ENCODE results near the gene PMIS2.

PMIS2 gene

DNA sequence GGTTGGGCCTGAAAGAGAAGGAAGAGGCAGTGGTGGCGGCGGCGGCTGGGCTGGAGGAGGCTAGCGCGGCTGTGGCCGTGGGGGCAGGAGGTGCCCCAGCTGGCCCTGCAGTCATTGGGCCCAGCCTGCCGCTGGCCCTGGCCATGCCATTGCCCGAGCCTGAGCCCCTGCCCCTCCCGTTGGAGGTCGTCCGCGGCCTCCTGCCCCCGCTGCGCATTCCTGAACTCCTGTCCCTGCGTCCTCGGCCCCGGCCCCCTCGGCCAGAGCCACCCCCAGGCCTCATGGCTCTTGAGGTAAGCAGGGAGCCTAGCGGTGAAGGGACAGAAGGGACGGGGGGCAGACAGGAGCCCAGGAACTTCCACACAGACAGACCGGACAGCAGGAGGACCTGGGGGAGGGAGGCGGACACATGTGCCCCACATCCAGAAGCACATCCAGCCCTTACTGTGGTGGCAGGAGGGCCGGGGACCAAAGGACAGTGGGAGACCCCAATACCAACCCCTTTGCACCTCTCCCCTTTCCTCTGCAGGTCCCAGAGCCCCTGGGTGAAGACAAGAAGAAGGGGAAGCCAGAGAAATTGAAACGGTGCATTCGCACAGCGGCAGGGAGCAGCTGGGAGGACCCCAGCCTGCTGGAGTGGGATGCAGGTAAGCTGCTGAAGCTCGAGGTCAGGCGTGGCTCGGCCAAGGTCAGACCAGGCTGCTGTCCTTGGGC lies 47.9 kb downstream of the PMIS2 start:
- DNase-seq, result no peak

DNA sequence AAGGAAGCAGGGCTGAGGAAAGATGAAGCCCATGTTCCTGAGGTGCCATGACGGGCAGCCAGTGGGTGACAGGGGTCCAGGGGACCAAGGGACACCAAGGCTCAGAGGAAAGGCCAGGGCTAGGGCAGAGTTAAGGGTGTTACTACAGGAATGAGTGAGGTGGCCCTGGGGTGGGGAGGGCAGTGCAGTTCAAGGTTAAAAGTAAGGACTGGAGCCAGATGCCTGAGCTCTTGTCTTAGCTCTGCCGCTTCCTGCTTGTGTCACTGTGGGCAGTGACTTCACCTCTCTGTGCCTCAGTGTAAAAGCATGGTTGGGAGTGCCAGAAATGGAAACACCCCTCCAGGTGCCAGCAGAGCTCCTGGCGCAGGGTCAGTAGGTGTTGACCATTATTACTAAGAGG lies 50.7 kb downstream of the PMIS2 start:
- no peak for DNase-seq

Data from CD4-positive, alpha-beta T cell treated with Interleukin-17A for 1 hour (primary cell).